Ovary (tissue), 9 donors: ENCODE results near the gene CADPS. TPM values are rescaled to one million over a fixed set of nuclear protein-coding genes. Genes with fewer than 3 reads are reported as not detected.

Experiments used
- DNase-seq, 5 donors: peaks; one replicate each; pipeline ENCODE4 v3.0.0-alpha.2; 2019 to 2020
- H3K27ac ChIP-seq, 2 donors: fragments of 200-600 bp; one replicate each; pipeline versions ENCODE4 v1.5.1 to v1.8.0; 2019 to 2022
- H3K27me3 ChIP-seq: fragments of 200-600 bp; one replicate; pipeline ENCODE4 v1.8.0; 2022
- H3K36me3 ChIP-seq: fragments of 200-600 bp; sonication (generic); one replicate; pipeline ENCODE4 v1.5.1; 2019
- H3K4me1 ChIP-seq: one replicate; pipeline ENCODE4 v1.8.1; 2013; ENCODE audit warnings: mild to moderate bottlenecking, moderate library complexity; ENCODE audit not compliant: insufficient read depth
- H3K4me3 ChIP-seq: fragments of 200-600 bp; sonication (generic); one replicate; pipeline ENCODE4 v1.5.1; 2017
- H3K9me3 ChIP-seq, 2 donors: fragments of 200-600 bp in 1 of 2; sonication (generic) in 1 of 2; one replicate each; pipeline versions ENCODE4 v1.5.1 to v1.8.1; 2013 to 2019; ENCODE audit warnings: mild to moderate bottlenecking in 1 of 2, moderate library complexity in 1 of 2
- CTCF ChIP-seq, 3 donors: fragments of 450-650 bp in 2 of 3; fragments of 200-600 bp in 1 of 3; IDR thresholded peaks; one replicate each; pipeline versions ENCODE4 v1.5.1 to v1.8.0; 2016 to 2022; ENCODE audit warnings: antibody characterized with exemption in 3 of 3, mild to moderate bottlenecking in 1 of 3
- EP300 ChIP-seq: sonication (generic); formaldehyde crosslinking; IDR thresholded peaks from one replicate; pipeline ENCODE4 v1.6.1; 2017; ENCODE audit warnings: antibody characterized with exemption
- POLR2A ChIP-seq: fragments of 450-650 bp; IDR thresholded peaks from one replicate; pipeline ENCODE4 v1.6.1; 2017; ENCODE audit warnings: antibody characterized with exemption, mild to moderate bottlenecking, moderate library complexity
- WGBS, 3 donors: extraction: QIAGEN DNeasy Blood & Tissue Kit in 1 of 3; methylation state at CpG; one replicate each; pipeline versions ENCODE4 v1.1.5 to v1.1.7; 2013 to 2017; 5-methylcytosine and 5-hydroxymethylcytosine counted together
- intact Hi-C, 4 donors: fragments of 100-400 bp; cut with DNase I; formaldehyde crosslinking; loops; one replicate each; pipeline versions ENCODE4 v1.11.0 to v1.15.1; 2022 to 2023
- polyA plus RNA-seq, 2 donors: library from polyadenylated mRNA; stranded (reverse); fragments of 200-250 nt in 1 of 2; fragments of 350-450 nt in 1 of 2; fragmentation: Illumina TruSeq in 1 of 2; extraction: RNeasy Lipid Tissue Mini Kit (QIAGEN cat#74804) in 1 of 2; gene quantifications; one replicate each; pipeline ENCODE4 v1.2.3, GENCODE V29; 2013 to 2014
- total RNA-seq, 7 donors: library from RNA; depleted of rRNA in 2 of 7; stranded (reverse); fragments of >200 nt in 2 of 7; fragmentation: NEBNext Ultra II Directional in 3 of 7; extraction: Animal tissue kit (Norgen Biotek cat#: 25700) in 3 of 7; gene quantifications; one replicate each; pipeline versions ENCODE4 v1.1.0 to v1.2.4, GENCODE V29; 2016 to 2023
- donor health status: DM: no; HTN: no; CAD: no; lungs with moderate emphysema.
- donor health status: DM: no; HTN: no; CAD: no.
- donor health status: Bipolar disorder and iron deficiency.
- donor health status: DM: yes; HTN: yes; CAD: no.
- donor health status: DM: no; HTN: no; CAD: no.
- donor health status: DM: yes; HTN: yes; CAD: no.

CADPS gene
- total and polyA plus RNA-seq, 9 donors = 0.90 to 6.8 (median 2.8) TPM

GRCh38 chr3:62696011-62696410 lies 179.2 kb downstream of the CADPS start:
- Histone ChIP-seq H3K36me3 (no peaks in the 10 kb centered on the region), H3K27ac (no peak overlapping the region), H3K27me3 (no peaks in the 10 kb centered on the region), H3K4me1 (no peaks in the 10 kb centered on the region), H3K4me3 (no peak overlapping the region), H3K9me3 (no peaks in the 10 kb centered on the region)
- no peak for TF ChIP-seq EP300
- TF ChIP-seq CTCF (IDR thresholded peaks at IDR 0.05) = no peak
- no peak for TF ChIP-seq POLR2A
- intact Hi-C loops = no loop called here
- DNase-seq = no peak

GRCh38 chr3:62688812-62689211 lies 186.4 kb downstream of the CADPS start:
- DNase-seq = no peak
- no peak for TF ChIP-seq POLR2A
- TF ChIP-seq EP300 = no peak
- no peak for TF ChIP-seq CTCF (IDR thresholded peaks at IDR 0.05)
- H3K27me3 ChIP-seq = no peaks in the 10 kb centered on the region
- H3K27ac ChIP-seq = no peak overlapping the region
- no peaks in the 10 kb centered on the region for H3K36me3 ChIP-seq
- no peak overlapping the region for H3K4me3 ChIP-seq
- no peaks in the 10 kb centered on the region for H3K9me3 ChIP-seq
- intact Hi-C loops = no loop called here
- H3K4me1 ChIP-seq = no peaks in the 10 kb centered on the region
- 63 to 71% (median 69%) methylated on average over 2 of the region's 2 CpGs for WGBS, 3 donors

GRCh38 chr3:62688050-62688449 lies 187.2 kb downstream of the CADPS start:
- no peaks in the 10 kb centered on the region for H3K36me3 ChIP-seq
- intact Hi-C loops = no loop called here

GRCh38 chr3:62686503-62687294 lies 188.5 kb downstream of the CADPS start:
- no peak overlapping the region for H3K27ac ChIP-seq
- H3K36me3 ChIP-seq = no peaks in the 10 kb centered on the region
- H3K27me3 ChIP-seq = no peaks in the 10 kb centered on the region
- DNase-seq = no peak
- intact Hi-C loops = no loop called here
- TF ChIP-seq CTCF (IDR thresholded peaks at IDR 0.05) (no peak), EP300 (no peak), POLR2A (no peak)
- 55 to 65% (median 61%) methylated on average over 4 of the region's 4 CpGs for WGBS, 3 donors
- H3K4me3 ChIP-seq = no peak overlapping the region
- no peaks in the 10 kb centered on the region for H3K4me1 ChIP-seq
- H3K9me3 ChIP-seq = no peaks in the 10 kb centered on the region

More at GRCh38 chr3:62688050-62688449, 187.2 kb downstream of the CADPS start:
- H3K4me1 ChIP-seq = no peaks in the 10 kb centered on the region
- no peaks in the 10 kb centered on the region for H3K27me3 ChIP-seq
- no peak for DNase-seq
- TF ChIP-seq CTCF (IDR thresholded peaks at IDR 0.05) = no peak
- TF ChIP-seq EP300 = no peak
- no peak for TF ChIP-seq POLR2A
- no peaks in the 10 kb centered on the region for H3K9me3 ChIP-seq
- H3K27ac ChIP-seq = no peak overlapping the region
- H3K4me3 ChIP-seq = no peak overlapping the region
- 65 to 76% (median 73%) methylated on average over 2 of the region's 2 CpGs for WGBS, 3 donors
